Lower leg skin (tissue), 4 donors: Measurements from ENCODE around the gene LRFN2. TPM values are rescaled to one million over a fixed set of nuclear protein-coding genes. Genes with fewer than 3 reads are reported as not detected.
A peak's percentile ranks its signal among the peaks of the same experiment; 100 is the strongest.

ENCODE experiments used
- DNase-seq, 2 donors: peaks; one replicate each; pipeline ENCODE4 v3.0.0-alpha.2; 2019; ENCODE audit warnings: low spot score in 2 of 2
- H3K4me3 ChIP-seq: fragments of 200-600 bp; sonication (generic); 2 replicates; pipeline ENCODE4 v1.5.1; 2017; ENCODE audit warnings: mild to moderate bottlenecking, low read depth; ENCODE audit not compliant: poor library complexity, severe bottlenecking
- POLR2A ChIP-seq, 2 donors: fragments of 450-650 bp; IDR thresholded peaks; one replicate each; pipeline ENCODE4 v1.6.1; 2016 to 2017; ENCODE audit warnings: antibody characterized with exemption in 2 of 2, mild to moderate bottlenecking in 1 of 2, moderate library complexity in 1 of 2
- WGBS, 2 donors: methylation state at CpG; one replicate each; pipeline ENCODE4 v1.1.5; 2018; 5-methylcytosine and 5-hydroxymethylcytosine counted together
- intact Hi-C: fragments of 100-400 bp; cut with DNase I; formaldehyde crosslinking; loops from one replicate; pipeline ENCODE4 v1.15.0; 2023; ENCODE audit warnings: low total_unique reads
- total RNA-seq, 4 donors: library from RNA; depleted of rRNA; stranded (reverse); fragments of >200 nt; gene quantifications; one replicate each; pipeline ENCODE4 v1.1.0, GENCODE V29; 2016
- TF ChIP-seq, protein P1 (sequence below), 3 donors: fragments of 450-650 bp; IDR thresholded peaks; one replicate each; pipeline ENCODE4 v1.5.1; 2016; ENCODE audit warnings: antibody characterized with exemption in 3 of 3, mild to moderate bottlenecking in 3 of 3, moderate library complexity in 2 of 3

LRFN2 gene
- total RNA-seq, 4 donors from 2014 or later = 0.10 TPM; not detected in 3

DNA sequence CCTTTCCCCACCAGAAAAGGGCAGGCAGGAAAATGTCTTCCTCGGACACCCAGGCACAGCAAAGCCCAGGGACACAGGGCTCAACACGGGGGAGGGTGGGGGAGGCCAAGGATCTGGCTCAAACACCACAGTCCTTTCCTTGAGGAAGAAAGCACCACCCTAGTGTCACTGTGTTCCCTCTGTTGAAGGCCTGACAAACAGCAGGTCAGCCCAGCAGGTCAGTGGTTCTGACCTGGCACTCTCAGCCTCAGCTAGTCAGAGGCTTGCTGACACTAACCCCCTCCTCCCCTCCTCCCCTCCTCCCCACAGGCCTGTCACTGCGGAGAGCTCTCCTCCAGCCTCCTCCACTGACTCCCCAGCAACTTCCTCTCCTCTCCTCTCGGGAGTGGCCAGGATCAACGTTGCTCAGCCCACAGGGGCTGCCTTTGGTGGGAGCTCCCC, 239.6 kb downstream of the LRFN2 start:
- peak; percentile 3 to 57 for DNase-seq
- intact Hi-C loops = no loop called here
- TF ChIP-seq, protein P1, sequence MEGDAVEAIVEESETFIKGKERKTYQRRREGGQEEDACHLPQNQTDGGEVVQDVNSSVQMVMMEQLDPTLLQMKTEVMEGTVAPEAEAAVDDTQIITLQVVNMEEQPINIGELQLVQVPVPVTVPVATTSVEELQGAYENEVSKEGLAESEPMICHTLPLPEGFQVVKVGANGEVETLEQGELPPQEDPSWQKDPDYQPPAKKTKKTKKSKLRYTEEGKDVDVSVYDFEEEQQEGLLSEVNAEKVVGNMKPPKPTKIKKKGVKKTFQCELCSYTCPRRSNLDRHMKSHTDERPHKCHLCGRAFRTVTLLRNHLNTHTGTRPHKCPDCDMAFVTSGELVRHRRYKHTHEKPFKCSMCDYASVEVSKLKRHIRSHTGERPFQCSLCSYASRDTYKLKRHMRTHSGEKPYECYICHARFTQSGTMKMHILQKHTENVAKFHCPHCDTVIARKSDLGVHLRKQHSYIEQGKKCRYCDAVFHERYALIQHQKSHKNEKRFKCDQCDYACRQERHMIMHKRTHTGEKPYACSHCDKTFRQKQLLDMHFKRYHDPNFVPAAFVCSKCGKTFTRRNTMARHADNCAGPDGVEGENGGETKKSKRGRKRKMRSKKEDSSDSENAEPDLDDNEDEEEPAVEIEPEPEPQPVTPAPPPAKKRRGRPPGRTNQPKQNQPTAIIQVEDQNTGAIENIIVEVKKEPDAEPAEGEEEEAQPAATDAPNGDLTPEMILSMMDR (IDR thresholded peaks at IDR 0.05) = no peak
- no peak for TF ChIP-seq POLR2A (IDR thresholded peaks at IDR 0.05)
- WGBS, 2 donors = 54 to 72% methylated on average over 5 of the region's 5 CpGs
- H3K4me3 ChIP-seq = no peak overlapping the region

DNA sequence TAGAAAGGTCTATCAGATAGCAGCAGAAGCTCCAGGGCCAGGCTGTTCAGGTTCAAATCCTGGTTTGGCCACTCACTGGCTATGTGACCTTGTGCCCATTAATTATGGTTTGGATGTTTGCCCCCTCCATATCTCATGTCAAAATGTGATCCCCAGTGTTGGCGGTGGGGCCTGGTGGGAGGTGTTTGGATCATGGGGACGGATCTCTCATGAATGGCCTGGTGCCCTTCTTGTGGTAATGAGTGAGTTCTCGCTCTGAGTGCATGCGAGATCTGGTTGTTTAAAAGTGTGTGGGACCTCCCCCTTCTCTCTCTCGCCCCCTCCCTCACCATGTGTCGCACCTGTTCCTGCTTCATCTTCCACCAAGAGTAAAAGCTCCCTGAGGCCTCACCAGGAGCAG, 240.9 kb downstream of the LRFN2 start:
- no peak for TF ChIP-seq POLR2A (IDR thresholded peaks at IDR 0.05)
- TF ChIP-seq, protein P1 (IDR thresholded peaks at IDR 0.05) = no peak
- WGBS, 2 donors = 75 to 93% methylated on average over 6 of the region's 6 CpGs
- peak; percentile 7 to 37 for DNase-seq
- no peak overlapping the region for H3K4me3 ChIP-seq
- intact Hi-C loops = no loop called here

DNA sequence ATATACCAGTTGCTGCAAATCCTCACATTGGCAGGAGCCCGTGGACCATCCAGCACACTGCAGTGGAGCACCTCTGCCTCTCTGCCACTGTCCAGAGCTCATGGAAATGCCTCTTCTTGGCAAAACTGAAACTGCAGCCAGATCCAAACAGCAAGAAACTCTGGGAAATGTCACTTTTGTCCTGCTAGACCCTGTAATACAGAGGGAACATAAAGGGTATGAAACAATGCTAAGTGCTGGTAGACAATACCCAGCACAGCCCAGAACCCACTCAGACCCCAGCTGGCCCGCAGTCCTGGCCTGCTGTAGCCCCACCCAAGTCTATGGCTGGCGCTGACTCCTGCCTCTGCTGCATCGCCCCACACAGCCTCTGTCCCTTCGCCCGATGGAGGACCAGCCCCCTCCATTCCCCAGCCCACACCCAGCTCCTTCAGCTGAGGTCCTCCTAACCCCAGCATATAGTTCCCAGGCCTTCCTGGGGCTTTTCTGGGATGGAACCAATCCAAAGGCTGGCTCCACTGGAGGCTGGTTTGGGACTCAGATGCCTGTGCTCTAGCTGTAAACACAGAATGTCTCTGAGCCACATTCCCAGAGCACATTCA, 242.5 kb downstream of the LRFN2 start:
- peak in 1 of 2 donors; percentile 65 for DNase-seq
- H3K4me3 ChIP-seq = no peak overlapping the region
- TF ChIP-seq, protein P1 (IDR thresholded peaks at IDR 0.05) = no peak
- TF ChIP-seq POLR2A (IDR thresholded peaks at IDR 0.05) = no peak
- intact Hi-C loops = no loop called here
- WGBS, 2 donors = 81 to 85% methylated on average over 6 of the region's 6 CpGs

DNA sequence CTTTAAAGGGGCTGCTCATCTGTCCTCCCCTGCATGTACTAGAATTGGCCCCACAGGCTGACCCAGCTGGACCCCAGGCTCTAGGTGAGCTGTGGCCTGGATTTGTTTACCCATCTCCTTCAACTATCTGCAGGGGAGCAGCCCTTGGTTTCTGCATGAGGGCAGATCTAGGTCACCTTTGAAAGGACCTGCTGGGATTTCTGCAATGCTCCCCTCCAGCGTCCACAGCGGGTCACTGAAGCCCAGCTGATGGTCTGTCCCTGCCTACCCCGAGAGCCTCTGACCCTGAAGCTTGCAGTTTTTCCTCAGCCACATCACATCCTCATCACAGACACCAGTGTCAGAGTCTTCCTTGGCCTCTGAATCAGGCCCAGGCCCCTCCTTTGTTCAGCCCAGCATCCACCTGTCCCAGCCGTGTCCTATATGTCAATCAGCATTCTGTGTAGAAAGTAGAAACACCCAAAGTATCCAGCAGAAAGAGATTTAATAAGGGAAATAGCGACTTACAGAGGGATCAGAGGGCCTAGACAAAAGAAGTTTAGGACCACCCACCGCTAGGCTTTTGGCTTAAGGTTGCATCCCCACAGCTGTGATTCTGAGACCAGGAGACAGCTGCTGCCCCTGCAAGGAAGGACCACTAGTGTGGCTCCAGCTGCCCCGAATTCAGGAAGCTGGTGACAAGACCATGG, 243.1 kb downstream of the LRFN2 start:
- DNase-seq = peak in 1 of 2 donors; percentile 56
- intact Hi-C loops = no loop called here
- TF ChIP-seq, protein P1 (IDR thresholded peaks at IDR 0.05) = no peak
- TF ChIP-seq POLR2A (IDR thresholded peaks at IDR 0.05) = no peak
- 84 to 90% methylated on average over 6 to 7 of the region's 7 CpGs for WGBS, 2 donors
- H3K4me3 ChIP-seq = no peak overlapping the region

DNA sequence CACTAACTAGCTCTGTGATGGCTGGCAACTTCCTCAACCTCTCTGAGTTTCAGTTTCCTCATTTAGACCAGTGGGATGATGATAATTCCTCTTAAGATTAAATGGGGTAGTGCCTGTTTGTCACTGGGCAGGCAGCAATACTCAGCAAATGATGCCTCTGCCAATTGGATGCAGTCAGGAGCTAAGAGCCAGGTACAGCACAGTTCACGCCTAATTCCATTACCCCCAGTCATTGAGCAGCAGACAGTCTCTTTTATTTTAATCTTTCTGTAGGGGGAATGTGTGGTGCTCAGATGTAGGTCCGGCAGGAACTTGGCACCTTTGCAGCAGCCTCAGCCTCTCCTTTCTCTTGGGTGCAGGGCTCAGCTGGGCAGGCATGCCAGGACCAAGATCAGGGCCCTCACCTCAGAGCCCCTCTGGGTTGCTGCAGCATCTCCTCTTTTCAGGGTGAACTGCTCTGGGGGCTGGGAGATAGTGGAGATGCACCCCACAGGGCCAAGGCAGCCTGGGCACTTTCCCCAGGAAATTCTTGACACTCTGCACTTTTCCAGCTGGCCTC, 243.8 kb downstream of the LRFN2 start:
- 54 to 80% methylated on average over 2 of the region's 2 CpGs for WGBS, 2 donors
- intact Hi-C loops = no loop called here
- peak in 1 of 2 donors; percentile 15 for DNase-seq
- H3K4me3 ChIP-seq = no peak overlapping the region
- no peak for TF ChIP-seq POLR2A (IDR thresholded peaks at IDR 0.05)
- TF ChIP-seq, protein P1 (IDR thresholded peaks at IDR 0.05) = no peak
